Heart left ventricle (tissue), 13 donors: ENCODE data around the gene ADGRL3.

Experiments used
- POLR2A ChIP-seq, 2 donors: fragments of 450-650 bp; IDR thresholded peaks; one replicate each; pipeline ENCODE4 v1.6.1; 2017; ENCODE audit warnings: antibody characterized with exemption in 2 of 2, mild to moderate bottlenecking in 2 of 2, moderate library complexity in 2 of 2
- TF ChIP-seq, protein P1 (sequence below), 12 donors: fragments of 200-600 bp; sonication (generic) in 4 of 12; IDR thresholded peaks; one replicate each; pipeline versions ENCODE4 v1.5.0 to v1.8.0; 2018 to 2022; ENCODE audit warnings: antibody characterized with exemption in 12 of 12, mild to moderate bottlenecking in 5 of 12
- donor health status: ischemic (EF 13 %, LVEDD 7.1; RV severe dilation, severe dysfunction).
- donor health status: DM: no; HTN: yes; CAD: no.
- donor health status: DM: no; HTN: no; CAD: no.
- donor health status: ischemic (EF 25% LVEDD 6.9; RV normal size, moderate dysfunction).
- donor health status: ischemic (EF 25% LVEDD 5.7; RV mildly dilated, moderate dysfunction).
- donor health status: ischemic (EF 35%, LVEDD 5.7; RV mildly dilated, moderate dysfunction).
- donor health status: nonischemic (EF 11% LVEDD 7.7; RV severe dilation, severe dysfunction).
- donor health status: DM: yes; HTN: yes; CAD: no.
- donor health status: PGD.
- donor health status: ischemic (EF 29% LVEDD 5.4; RV normal size, mild dysfunction).
- donor health status: nonischemic (EF 23%, LVEDD 6.1; RV moderate dilation, normal function).

DNA sequence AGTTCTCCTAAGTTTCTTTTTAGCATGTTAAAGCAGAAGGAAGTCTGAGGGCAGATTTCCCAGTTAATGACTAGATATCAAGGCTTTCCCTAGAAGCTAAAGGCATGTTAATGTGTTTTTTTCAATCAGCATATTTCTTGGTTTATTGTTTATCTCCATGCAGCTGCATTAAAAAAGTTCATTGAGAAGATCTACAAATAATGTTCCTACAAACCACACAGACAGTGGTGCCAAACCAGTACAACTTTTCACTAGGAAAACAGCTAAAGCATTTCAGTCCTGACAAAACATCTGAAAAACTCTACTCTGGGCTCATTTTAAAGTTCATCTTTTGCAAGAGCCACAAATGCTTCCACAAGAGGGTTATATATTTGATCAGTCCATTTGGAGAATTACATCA is 320.0 kb downstream of the ADGRL3 start:
- TF ChIP-seq, protein P1, sequence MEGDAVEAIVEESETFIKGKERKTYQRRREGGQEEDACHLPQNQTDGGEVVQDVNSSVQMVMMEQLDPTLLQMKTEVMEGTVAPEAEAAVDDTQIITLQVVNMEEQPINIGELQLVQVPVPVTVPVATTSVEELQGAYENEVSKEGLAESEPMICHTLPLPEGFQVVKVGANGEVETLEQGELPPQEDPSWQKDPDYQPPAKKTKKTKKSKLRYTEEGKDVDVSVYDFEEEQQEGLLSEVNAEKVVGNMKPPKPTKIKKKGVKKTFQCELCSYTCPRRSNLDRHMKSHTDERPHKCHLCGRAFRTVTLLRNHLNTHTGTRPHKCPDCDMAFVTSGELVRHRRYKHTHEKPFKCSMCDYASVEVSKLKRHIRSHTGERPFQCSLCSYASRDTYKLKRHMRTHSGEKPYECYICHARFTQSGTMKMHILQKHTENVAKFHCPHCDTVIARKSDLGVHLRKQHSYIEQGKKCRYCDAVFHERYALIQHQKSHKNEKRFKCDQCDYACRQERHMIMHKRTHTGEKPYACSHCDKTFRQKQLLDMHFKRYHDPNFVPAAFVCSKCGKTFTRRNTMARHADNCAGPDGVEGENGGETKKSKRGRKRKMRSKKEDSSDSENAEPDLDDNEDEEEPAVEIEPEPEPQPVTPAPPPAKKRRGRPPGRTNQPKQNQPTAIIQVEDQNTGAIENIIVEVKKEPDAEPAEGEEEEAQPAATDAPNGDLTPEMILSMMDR (IDR thresholded peaks at IDR 0.05) = no peak
- TF ChIP-seq POLR2A (IDR thresholded peaks at IDR 0.05) = no peak
